OCI-LY1 (cell line): ENCODE data around the gene GPR21.

Experiments
- H2AFZ ChIP-seq: fragments of 200-600 bp; sonication (generic), shearing (Covaris generic); 2 replicates; pipeline ENCODE4 v1.6.0; 2014; ENCODE audit warnings: antibody characterized with exemption, mild to moderate bottlenecking, low read length
- H3F3A ChIP-seq: fragments of 200-600 bp; sonication (generic), shearing (Covaris generic); 2 replicates; pipeline ENCODE4 v1.6.0; 2014; ENCODE audit warnings: mild to moderate bottlenecking, antibody characterized with exemption, low read length, moderate library complexity; ENCODE audit not compliant: insufficient read depth
- H3K27ac ChIP-seq: fragments of 200-600 bp; sonication (generic); 2 replicates; pipeline ENCODE4 v1.5.1; 2014; ENCODE audit warnings: low read length, mixed run types, mild to moderate bottlenecking, low read depth; ENCODE audit not compliant: poor library complexity, severe bottlenecking
- H3K27me3 ChIP-seq: fragments of 200-600 bp; sonication (generic); 2 replicates; pipeline ENCODE4 v1.6.0; 2014; ENCODE audit warnings: antibody characterized with exemption, mild to moderate bottlenecking, low read length, moderate library complexity; ENCODE audit not compliant: insufficient read depth
- H3K36me3 ChIP-seq: fragments of 200-600 bp; sonication (generic); 2 replicates; pipeline ENCODE4 v1.6.1; 2014; ENCODE audit warnings: mild to moderate bottlenecking, antibody characterized with exemption, low read length, moderate library complexity, mixed read lengths; ENCODE audit not compliant: insufficient read depth
- H3K4me1 ChIP-seq: fragments of 200-600 bp; sonication (generic); 2 replicates; pipeline ENCODE4 v1.5.1; 2014; ENCODE audit warnings: mild to moderate bottlenecking, low read length, moderate library complexity; ENCODE audit not compliant: insufficient read depth, severe bottlenecking
- H3K4me2 ChIP-seq: fragments of 200-600 bp; sonication (generic), shearing (Covaris generic); 2 replicates; pipeline ENCODE4 v1.6.1; 2014; ENCODE audit warnings: low read length
- H3K4me3 ChIP-seq: fragments of 200-600 bp; sonication (generic); 2 replicates; pipeline ENCODE4 v1.5.1; 2014; ENCODE audit warnings: low read length, low read depth, mild to moderate bottlenecking, mixed read lengths; ENCODE audit not compliant: poor library complexity, severe bottlenecking
- H3K79me2 ChIP-seq: fragments of 200-600 bp; shearing (Covaris generic); 2 replicates; pipeline ENCODE4 v1.6.1; 2016; ENCODE audit warnings: mixed run types, low read length, mixed read lengths; ENCODE audit not compliant: insufficient read depth
- H3K9ac ChIP-seq: fragments of 200-600 bp; sonication (generic), shearing (Covaris generic); 2 replicates; pipeline ENCODE4 v1.6.1; 2014; ENCODE audit warnings: mild to moderate bottlenecking, low read length, mixed read lengths
- H3K9me2 ChIP-seq: fragments of 200-600 bp; sonication (generic), shearing (Covaris generic); 2 replicates; pipeline ENCODE4 v1.6.1; 2014; ENCODE audit warnings: low read depth, mild to moderate bottlenecking, low read length, mixed read lengths
- H3K9me3 ChIP-seq: fragments of 200-600 bp; shearing (Covaris generic); 2 replicates; pipeline ENCODE4 v1.6.1; 2014; ENCODE audit warnings: low read length, mixed read lengths
- H4K20me1 ChIP-seq: fragments of 200-600 bp; sonication (generic), shearing (Covaris generic); 2 replicates; pipeline ENCODE4 v1.6.0; 2016; ENCODE audit warnings: mild to moderate bottlenecking, low read length; ENCODE audit not compliant: insufficient read depth
- CTCF ChIP-seq: fragments of 200-600 bp; sonication (generic), shearing (Covaris generic); IDR thresholded peaks from 2 replicates; pipeline ENCODE4 v1.5.1; 2017; ENCODE audit warnings: mild to moderate bottlenecking, antibody characterized with exemption, low read length, moderate library complexity, mixed read lengths
- EZH2 ChIP-seq: fragments of 200-600 bp; sonication (generic), shearing (Covaris generic); IDR thresholded peaks from 2 replicates; pipeline ENCODE4 v1.8.0; 2017; ENCODE audit warnings: borderline replicate concordance, mixed run types, mild to moderate bottlenecking, antibody characterized with exemption, low read length, moderate library complexity, mixed read lengths

GPR21 gene

DNA sequence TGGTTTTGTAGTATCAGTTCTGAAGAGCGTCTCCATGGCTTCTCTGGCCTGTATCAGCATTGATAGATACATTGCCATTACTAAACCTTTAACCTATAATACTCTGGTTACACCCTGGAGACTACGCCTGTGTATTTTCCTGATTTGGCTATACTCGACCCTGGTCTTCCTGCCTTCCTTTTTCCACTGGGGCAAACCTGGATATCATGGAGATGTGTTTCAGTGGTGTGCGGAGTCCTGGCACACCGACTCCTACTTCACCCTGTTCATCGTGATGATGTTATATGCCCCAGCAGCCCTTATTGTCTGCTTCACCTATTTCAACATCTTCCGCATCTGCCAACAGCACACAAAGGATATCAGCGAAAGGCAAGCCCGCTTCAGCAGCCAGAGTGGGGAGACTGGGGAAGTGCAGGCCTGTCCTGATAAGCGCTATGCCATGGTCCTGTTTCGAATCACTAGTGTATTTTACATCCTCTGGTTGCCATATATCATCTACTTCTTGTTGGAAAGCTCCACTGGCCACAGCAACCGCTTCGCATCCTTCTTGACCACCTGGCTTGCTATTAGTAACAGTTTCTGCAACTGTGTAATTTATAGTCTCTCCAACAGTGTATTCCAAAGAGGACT lies 1.5 kb downstream of the GPR21 start:
- Histone ChIP-seq H3K4me1 (peaks cover 8% of the 10 kb centered on the region), H4K20me1 (no peaks in the 10 kb centered on the region), H3K4me2 (no peak overlapping the region), H3K79me2 (no peaks in the 10 kb centered on the region), H3K9ac (no peak overlapping the region), H3K4me3 (no peak overlapping the region), H3K27ac (no peak overlapping the region), H3K36me3 (peaks cover 11% of the 10 kb centered on the region; the same call in 1 of the 2 replicates), H3K9me2 (no peaks in the 10 kb centered on the region), H3K27me3 (no peaks in the 10 kb centered on the region), H3F3A (no peaks in the 10 kb centered on the region), H3K9me3 (no peaks in the 10 kb centered on the region), H2AFZ (no peak overlapping the region)
- TF ChIP-seq CTCF = no peak
- TF ChIP-seq EZH2 = no peak

GRCh38 chr9:123035791-123036190 lies 2.3 kb downstream of the GPR21 start:
- Histone ChIP-seq H2AFZ (no peak overlapping the region), H3F3A (no peaks in the 10 kb centered on the region), H3K27ac (no peak overlapping the region), H3K4me3 (no peak overlapping the region), H3K9me2 (no peaks in the 10 kb centered on the region), H3K4me1 (peaks cover 8% of the 10 kb centered on the region), H3K79me2 (no peaks in the 10 kb centered on the region), H4K20me1 (no peaks in the 10 kb centered on the region), H3K9me3 (no peaks in the 10 kb centered on the region), H3K9ac (no peak overlapping the region), H3K27me3 (no peaks in the 10 kb centered on the region), H3K4me2 (no peak overlapping the region), H3K36me3 (peaks cover 16% of the 10 kb centered on the region; the same call in 1 of the 2 replicates)
- TF ChIP-seq EZH2 (no peak), CTCF (no peak)

DNA sequence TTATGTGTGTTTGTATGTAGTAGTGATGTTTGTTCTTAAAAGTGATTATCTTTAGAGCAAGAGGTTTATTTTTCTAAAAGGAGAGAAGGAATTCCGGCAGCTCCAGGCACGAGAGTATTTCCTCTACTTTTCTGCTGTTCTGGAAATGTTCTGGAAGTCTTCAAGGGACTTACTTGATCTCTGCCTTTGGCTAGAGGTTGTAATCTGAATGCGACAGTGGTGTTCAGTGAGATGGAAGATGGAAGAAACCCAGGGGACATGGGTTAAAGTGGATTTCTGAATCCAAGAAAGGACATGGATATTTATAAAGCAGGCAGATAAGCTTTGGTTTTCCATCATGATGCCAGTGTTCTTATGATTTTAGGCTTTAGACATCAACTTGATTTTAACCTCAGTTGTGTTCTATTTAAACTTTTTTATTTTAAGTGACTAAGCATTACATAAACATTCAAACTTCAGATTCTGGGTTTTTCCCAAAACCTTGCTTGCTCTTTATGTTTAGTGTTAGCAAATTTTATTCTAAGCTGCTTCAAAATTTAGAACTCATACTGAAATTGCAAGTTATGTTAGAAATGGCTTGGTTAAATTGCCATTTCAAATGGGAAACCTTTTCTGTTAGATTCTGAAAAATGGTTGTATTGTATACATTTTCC lies 3.6 kb downstream of the GPR21 start:
- no peak overlapping the region for H3K9ac ChIP-seq
- no peak for TF ChIP-seq EZH2
- TF ChIP-seq CTCF = no peak
- H3K4me3 ChIP-seq = no peak overlapping the region
- no peak overlapping the region for H2AFZ ChIP-seq
- H3K27ac ChIP-seq = no peak overlapping the region
- H3K4me2 ChIP-seq = no peak overlapping the region
- H3K36me3 ChIP-seq = peaks cover 29% of the 10 kb centered on the region
- H3K27me3 ChIP-seq = no peaks in the 10 kb centered on the region
- no peaks in the 10 kb centered on the region for H3K9me2 ChIP-seq
- H3K9me3 ChIP-seq = no peaks in the 10 kb centered on the region
- peaks cover 8% of the 10 kb centered on the region for H3K4me1 ChIP-seq
- H3K79me2 ChIP-seq = no peaks in the 10 kb centered on the region
- H3F3A ChIP-seq = no peaks in the 10 kb centered on the region
- no peaks in the 10 kb centered on the region for H4K20me1 ChIP-seq
